ENCODE measurements around the gene FBXW7. TPM values are rescaled to one million over a fixed set of nuclear protein-coding genes. Genes with fewer than 3 reads are reported as not detected.

FBXW7 gene
- total RNA-seq, 4 donors from 2014 or later = 106 to 363 (median 138) TPM

DNA sequence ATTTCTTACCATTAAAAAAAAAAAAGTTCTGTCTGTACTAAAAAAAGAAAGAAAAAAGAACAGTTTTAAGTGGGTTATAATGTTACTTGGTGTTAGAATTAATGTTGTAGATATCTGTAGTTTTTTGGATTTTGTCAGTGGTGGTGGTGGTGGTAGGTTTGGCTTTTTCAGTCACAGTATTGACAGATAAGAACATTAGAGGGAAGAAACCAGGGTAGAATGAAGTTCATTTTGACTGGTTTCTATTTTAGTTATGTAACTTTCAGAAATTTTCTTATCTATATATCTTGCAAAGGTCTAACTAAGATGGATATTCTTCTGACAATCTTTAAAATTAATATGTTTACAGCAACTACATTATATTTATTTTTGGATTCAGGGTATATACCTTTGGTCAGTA lies 105.4 kb downstream of the FBXW7 start:
- Histone ChIP-seq H3K27me3 (no peaks in the 10 kb centered on the region), H3K9me3 (no peaks in the 10 kb centered on the region), H3K4me3 (no peak overlapping the region), H3K27ac (no peak overlapping the region), H3K36me3 (no peaks in the 10 kb centered on the region), H3K4me1 (no peaks in the 10 kb centered on the region)
- no peak for TF ChIP-seq EP300 (IDR thresholded peaks at IDR 0.05)
- TF ChIP-seq CTCF (IDR thresholded peaks at IDR 0.05) = no peak
- no peak for DNase-seq (ENCODE audit: low spot score in 2 of 2)

DNA sequence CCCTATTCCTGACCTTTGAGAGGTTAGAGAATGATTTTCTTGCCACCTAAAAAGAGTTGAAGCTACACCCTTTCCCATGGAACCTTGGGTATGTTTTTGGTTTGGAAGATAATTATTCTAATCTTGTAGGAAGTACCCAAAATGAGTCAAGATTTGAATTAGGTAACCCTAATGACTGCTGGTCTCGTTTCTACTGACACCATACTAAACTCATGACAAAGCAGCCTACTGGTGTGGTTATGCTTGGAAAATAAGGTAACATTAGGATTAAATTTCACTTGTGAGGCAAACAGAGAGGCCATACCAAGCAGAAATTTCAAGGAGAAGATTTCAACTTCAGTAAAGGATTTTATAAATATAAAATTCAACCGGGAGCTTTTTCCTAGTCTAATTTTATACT lies 107.9 kb downstream of the FBXW7 start:
- no peaks in the 10 kb centered on the region for H3K9me3 ChIP-seq
- H3K27me3 ChIP-seq = no peaks in the 10 kb centered on the region
- no peaks in the 10 kb centered on the region for H3K4me1 ChIP-seq
- 83% methylated on average over 2 of the region's 2 CpGs for WGBS
- DNase-seq (ENCODE audit: low spot score in 2 of 2) = no peak
- no peaks in the 10 kb centered on the region for H3K36me3 ChIP-seq
- H3K4me3 ChIP-seq = no peak overlapping the region
- no peak overlapping the region for H3K27ac ChIP-seq
- TF ChIP-seq CTCF (IDR thresholded peaks at IDR 0.05) (no peak), EP300 (IDR thresholded peaks at IDR 0.05) (no peak), POLR2AphosphoS5 (IDR thresholded peaks at IDR 0.05) (no peak), POLR2A (IDR thresholded peaks at IDR 0.05) (no peak)

- H3K9me3 ChIP-seq = no peaks in the 10 kb centered on the region
- no peak overlapping the region for H3K27ac ChIP-seq
- no peak for DNase-seq (ENCODE audit: low spot score in 2 of 2)
- no peaks in the 10 kb centered on the region for H3K4me1 ChIP-seq
- TF ChIP-seq POLR2AphosphoS5 (IDR thresholded peaks at IDR 0.05) (no peak), EP300 (IDR thresholded peaks at IDR 0.05) (no peak), CTCF (IDR thresholded peaks at IDR 0.05) (no peak), POLR2A (IDR thresholded peaks at IDR 0.05) (no peak)
- no peak overlapping the region for H3K4me3 ChIP-seq
- no peaks in the 10 kb centered on the region for H3K36me3 ChIP-seq
- H3K27me3 ChIP-seq = no peaks in the 10 kb centered on the region
- WGBS = 82% methylated on average over 2 of the region's 2 CpGs
These were observed 110.9 kb downstream of the FBXW7 start for GRCh38 chr4:152424977-152425376.

DNA sequence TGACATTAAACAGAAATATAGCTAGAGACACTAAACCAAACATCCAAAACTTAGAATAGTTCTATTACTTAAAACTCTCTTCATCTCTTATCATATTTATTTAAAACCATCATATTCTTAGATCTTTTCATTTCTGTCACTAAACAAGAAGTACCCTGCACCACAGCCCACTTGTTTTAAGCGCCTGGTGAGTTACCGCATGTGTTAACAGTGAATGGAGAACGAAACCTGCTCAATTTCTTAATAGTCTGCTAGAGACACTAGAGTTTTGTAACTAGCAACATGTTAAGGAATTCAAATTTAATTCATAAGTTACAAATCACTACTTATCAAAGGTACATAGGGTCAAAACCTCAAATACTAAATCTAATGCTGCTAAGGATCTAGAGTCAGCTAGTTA lies 111.5 kb downstream of the FBXW7 start:
- TF ChIP-seq POLR2AphosphoS5 (IDR thresholded peaks at IDR 0.05) (no peak), POLR2A (IDR thresholded peaks at IDR 0.05) (no peak), CTCF (IDR thresholded peaks at IDR 0.05) (no peak), EP300 (IDR thresholded peaks at IDR 0.05) (no peak)
- WGBS = 97% methylated on average over 3 of the region's 3 CpGs
- Histone ChIP-seq H3K27ac (no peak overlapping the region), H3K4me1 (no peaks in the 10 kb centered on the region), H3K27me3 (no peaks in the 10 kb centered on the region), H3K36me3 (no peaks in the 10 kb centered on the region), H3K4me3 (no peak overlapping the region), H3K9me3 (no peaks in the 10 kb centered on the region)
- DNase-seq (ENCODE audit: low spot score in 2 of 2) = no peak

DNA sequence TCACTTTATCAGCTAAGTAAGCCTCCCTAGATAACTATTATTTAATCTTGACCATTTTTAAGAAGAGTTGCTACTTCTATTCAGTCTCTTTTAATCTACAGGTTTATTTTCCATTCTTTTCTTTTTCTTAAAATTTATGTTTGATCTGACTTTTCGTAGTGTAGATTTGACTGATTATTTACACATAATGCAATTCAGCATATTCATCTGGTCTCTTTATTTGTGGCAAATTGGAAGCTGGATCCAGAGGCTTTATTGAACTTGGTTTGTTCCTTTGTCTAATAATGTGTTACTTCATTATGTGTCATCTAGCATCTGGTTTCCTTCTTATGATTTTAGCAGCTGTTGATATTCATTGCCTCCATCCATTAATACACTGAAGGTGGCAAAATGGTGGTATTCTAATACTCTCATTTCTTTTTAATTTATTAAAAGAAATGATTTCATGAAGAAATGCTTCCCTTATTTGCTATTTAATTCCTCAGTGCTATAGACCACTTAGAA lies 113.0 kb downstream of the FBXW7 start:
- no peak for DNase-seq (ENCODE audit: low spot score in 2 of 2)
- Histone ChIP-seq H3K27me3 (no peaks in the 10 kb centered on the region), H3K27ac (no peak overlapping the region), H3K36me3 (no peaks in the 10 kb centered on the region), H3K9me3 (no peaks in the 10 kb centered on the region), H3K4me3 (no peak overlapping the region), H3K4me1 (no peaks in the 10 kb centered on the region)
- WGBS = 94% methylated on average over 1 of the region's 1 CpG
- TF ChIP-seq CTCF (IDR thresholded peaks at IDR 0.05) (no peak), POLR2AphosphoS5 (IDR thresholded peaks at IDR 0.05) (no peak), EP300 (IDR thresholded peaks at IDR 0.05) (no peak), POLR2A (IDR thresholded peaks at IDR 0.05) (no peak)
